ENCODE data around the gene OR1C1. TPM values are rescaled to one million over a fixed set of nuclear protein-coding genes. Genes with fewer than 3 reads are reported as not detected.
"Not testable (repeated sequence)": the region's sequence is repeated elsewhere in the genome, so short reads cannot be mapped to it uniquely, and the experiment has no call there.

The OR1C1 gene
- total RNA-seq, result not detected

GRCh38 chr1:247760456-247760855, at the start of gene OR1C1:
TSS of gene OR1C1 (minus strand) at chr1:247760556. CDS start at chr1:247758406, 2,150 bp downstream.
- Histone ChIP-seq H3K36me3 (no peaks in the 10 kb centered on the region), H3K4me1 (no peaks in the 10 kb centered on the region), H3K4me3 (no peak within 1 kb of the TSS), H3K27me3 (no peaks in the 10 kb centered on the region), H3K9me3 (no peaks in the 10 kb centered on the region), H3K27ac (no peak within 1 kb of the TSS)
- no peak for ATAC-seq
- TF ChIP-seq POLR2AphosphoS5 (IDR thresholded peaks at IDR 0.05) (no peak), POLR2A (IDR thresholded peaks at IDR 0.05) (no peak), EP300 (IDR thresholded peaks at IDR 0.05) (no peak), CTCF (IDR thresholded peaks at IDR 0.05) (no peak)
- WGBS, 2 donors (ENCODE audit: low coverage in 1 of 2), result 72 to 78% methylated on average over 3 of the region's 3 CpGs

GRCh38 chr1:247797518-247797917, 37.2 kb upstream of the OR1C1 start:
- Histone ChIP-seq H3K27me3 (no peaks in the 10 kb centered on the region), H3K4me1 (no peaks in the 10 kb centered on the region), H3K27ac (no peak overlapping the region), H3K36me3 (no peaks in the 10 kb centered on the region), H3K9me3 (no peaks in the 10 kb centered on the region), H3K4me3 (no peak overlapping the region)
- ATAC-seq, result no peak
- WGBS, 2 donors (ENCODE audit: low coverage in 1 of 2), result 24 to 30% methylated on average over 2 of the region's 2 CpGs
- TF ChIP-seq EP300 (IDR thresholded peaks at IDR 0.05) (no peak), POLR2A (IDR thresholded peaks at IDR 0.05) (no peak), CTCF (IDR thresholded peaks at IDR 0.05) (no peak), POLR2AphosphoS5 (IDR thresholded peaks at IDR 0.05) (no peak)

GRCh38 chr1:247769603-247770002, 9.2 kb upstream of the OR1C1 start:
- no peak overlapping the region for H3K27ac ChIP-seq
- H3K27me3 ChIP-seq, result no peaks in the 10 kb centered on the region
- H3K4me1 ChIP-seq, result no peaks in the 10 kb centered on the region
- TF ChIP-seq CTCF (IDR thresholded peaks at IDR 0.05) (no peak), POLR2AphosphoS5 (IDR thresholded peaks at IDR 0.05) (no peak), EP300 (IDR thresholded peaks at IDR 0.05) (no peak), POLR2A (IDR thresholded peaks at IDR 0.05) (no peak)
- no peak for ATAC-seq
- H3K36me3 ChIP-seq, result no peaks in the 10 kb centered on the region
- no peak overlapping the region for H3K4me3 ChIP-seq
- peaks cover 0 to 5% (median 0%) of the 10 kb centered on the region in 3 donors for H3K9me3 ChIP-seq

- 85 to 92% methylated on average over 1 of the region's 1 CpG for WGBS, 2 donors (ENCODE audit: low coverage in 1 of 2)
- not testable (repeated sequence) for H3K36me3 ChIP-seq, H3K27ac ChIP-seq, H3K27me3 ChIP-seq, ATAC-seq, H3K4me3 ChIP-seq, H3K4me1 ChIP-seq
- H3K9me3 ChIP-seq, result peaks cover 0 to 12% (median 0%) of the 10 kb centered on the region in 3 donors
These were observed 6.0 kb downstream of the OR1C1 start for GRCh38 chr1:247754311-247754710.

- no peaks in the 10 kb centered on the region for H3K27me3 ChIP-seq
- H3K9me3 ChIP-seq, result peaks cover 0 to 20% (median 0%) of the 10 kb centered on the region in 3 donors
- H3K27ac ChIP-seq, result no peak overlapping the region
- ATAC-seq, result no peak
- TF ChIP-seq CTCF (IDR thresholded peaks at IDR 0.05) (no peak), EP300 (IDR thresholded peaks at IDR 0.05) (no peak), POLR2AphosphoS5 (IDR thresholded peaks at IDR 0.05) (no peak), POLR2A (IDR thresholded peaks at IDR 0.05) (no peak)
- H3K4me1 ChIP-seq, result no peaks in the 10 kb centered on the region
- H3K4me3 ChIP-seq, result no peak overlapping the region
- H3K36me3 ChIP-seq, result no peaks in the 10 kb centered on the region
- WGBS, 2 donors (ENCODE audit: low coverage in 1 of 2), result no CpG with 5 or more reads among the region's 1 CpG
These were observed 10.5 kb downstream of the OR1C1 start for GRCh38 chr1:247749870-247750269.

Measured in gastroesophageal sphincter (tissue), 4 donors.